BLaER1 treated with 17β-estradiol and CSF1 and Interleukin-3, amounts not matched to agents 10 nM and 100 nM (cell line): ENCODE results near the gene TGFBR3.
"Not testable (repeated sequence)": the region's sequence is repeated elsewhere in the genome, so short reads cannot be mapped to it uniquely, and the experiment has no call there.

Experiments used
- H3K27ac ChIP-seq, 11 experiments: shearing (Covaris generic); formaldehyde crosslinking; 2 replicates each; pipeline ENCODE4 v1.8.1; 2022
- H3K27me3 ChIP-seq, 11 experiments: shearing (Covaris generic); formaldehyde crosslinking; 2 replicates each; pipeline ENCODE4 v1.8.1; 2022
- H3K36me3 ChIP-seq, 11 experiments: shearing (Covaris generic); formaldehyde crosslinking; 2 replicates each; pipeline ENCODE4 v1.8.1; 2022
- H3K4me1 ChIP-seq, 10 experiments: shearing (Covaris generic); formaldehyde crosslinking; 2 replicates each; pipeline ENCODE4 v1.8.1; 2022
- H3K4me2 ChIP-seq, 11 experiments: shearing (Covaris generic); formaldehyde crosslinking; 2 replicates each; pipeline ENCODE4 v1.8.1; 2022
- H3K4me3 ChIP-seq, 10 experiments: shearing (Covaris generic); formaldehyde crosslinking; 2 replicates each; pipeline ENCODE4 v1.8.1; 2022
- H3K9ac ChIP-seq, 11 experiments: shearing (Covaris generic); formaldehyde crosslinking; 2 replicates each; pipeline ENCODE4 v1.8.1; 2022
- H3K9me3 ChIP-seq, 11 experiments: shearing (Covaris generic); formaldehyde crosslinking; replicated peaks in 1 of 11; 2 replicates each; pipeline ENCODE4 v1.8.1; 2022
- H4K20me1 ChIP-seq, 11 experiments: shearing (Covaris generic); formaldehyde crosslinking; 2 replicates each; pipeline ENCODE4 v1.8.1; 2022
- Cebpa-rat ChIP-seq, 11 experiments: shearing (Covaris generic); IDR thresholded peaks; 2 replicates each; pipeline ENCODE4 v1.8.1; 2022

TGFBR3 gene

DNA sequence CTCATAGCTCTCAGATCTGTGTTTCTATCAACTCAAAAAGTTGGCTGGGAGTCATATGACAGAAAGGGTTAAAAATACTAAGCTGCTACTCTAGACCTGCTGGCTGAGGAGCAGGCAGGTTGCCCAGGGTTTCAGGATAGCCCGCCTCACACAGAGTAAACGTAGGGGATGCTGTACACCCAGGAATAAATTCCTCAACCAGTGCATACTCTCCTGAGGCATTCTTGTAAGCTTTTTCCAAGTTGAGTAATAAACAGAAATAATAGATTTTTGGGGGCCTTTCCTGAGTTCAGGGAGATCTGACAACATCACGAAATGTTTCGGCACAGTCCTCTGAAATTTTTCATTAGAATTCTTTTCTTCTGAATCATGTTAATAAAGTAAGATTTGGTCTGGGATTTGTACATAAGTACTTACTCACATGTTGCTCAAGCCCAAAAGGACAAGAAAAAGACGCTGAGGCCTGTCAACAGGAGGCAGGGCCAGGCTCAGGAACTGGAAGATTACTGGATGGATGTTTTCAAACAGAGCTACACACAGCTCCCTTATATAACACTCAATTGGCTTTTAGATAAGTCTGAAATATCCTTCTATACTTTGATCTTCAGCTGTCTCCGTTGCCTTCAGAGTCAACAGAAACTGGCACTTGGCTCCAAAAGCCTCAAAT is 41.0 kb downstream of the TGFBR3 start:
- no peak overlapping the region for H3K9ac ChIP-seq
- H3K4me3 ChIP-seq, result no peak overlapping the region
- H3K9me3 ChIP-seq, result peaks cover 0 to 9% (median 8%) of the 10 kb centered on the region in 11 experiments; a peak in 7 of 22 replicates
- H3K4me1 ChIP-seq, result peaks cover 0 to 10% (median 5%) of the 10 kb centered on the region in 10 experiments; a peak in 8 of 20 replicates
- no peaks in the 10 kb centered on the region for H3K36me3 ChIP-seq
- H3K4me2 ChIP-seq, result no peak overlapping the region
- H3K27ac ChIP-seq, result no peak overlapping the region
- no peak for TF ChIP-seq Cebpa-rat (IDR thresholded peaks at IDR 0.05)
- H3K27me3 ChIP-seq, result no peaks in the 10 kb centered on the region
- no peaks in the 10 kb centered on the region for H4K20me1 ChIP-seq

DNA sequence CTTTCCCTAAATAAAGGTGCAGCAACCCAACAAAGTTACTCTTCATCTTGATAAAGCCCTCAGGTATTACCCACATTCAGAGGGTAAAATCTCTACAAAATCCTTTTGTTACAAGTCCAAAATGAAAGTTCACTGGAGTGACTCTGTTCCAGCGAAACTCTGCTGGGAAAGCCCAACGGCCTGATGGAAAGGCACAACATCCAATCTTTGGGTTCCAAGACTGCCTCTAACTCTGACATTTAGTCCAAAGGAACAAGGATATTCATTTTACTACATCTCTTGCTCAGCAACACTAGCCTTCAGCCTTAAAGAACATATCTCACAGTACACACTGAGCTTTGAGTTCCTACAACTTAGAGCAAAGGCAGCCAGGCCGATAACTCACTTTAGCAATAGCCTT is 42.1 kb downstream of the TGFBR3 start:
- H3K9ac ChIP-seq, result no peak overlapping the region
- H3K36me3 ChIP-seq, result no peaks in the 10 kb centered on the region
- no peaks in the 10 kb centered on the region for H3K27me3 ChIP-seq
- H3K4me3 ChIP-seq, result no peak overlapping the region
- no peak overlapping the region for H3K27ac ChIP-seq
- TF ChIP-seq Cebpa-rat (IDR thresholded peaks at IDR 0.05), result no peak
- H3K9me3 ChIP-seq, result peaks cover 0 to 9% (median 8%) of the 10 kb centered on the region in 11 experiments; a peak in 7 of 22 replicates
- no peaks in the 10 kb centered on the region for H4K20me1 ChIP-seq
- peaks cover 0 to 10% (median 5%) of the 10 kb centered on the region in 10 experiments; a peak in 8 of 20 replicates for H3K4me1 ChIP-seq
- H3K4me2 ChIP-seq, result no peak overlapping the region

DNA sequence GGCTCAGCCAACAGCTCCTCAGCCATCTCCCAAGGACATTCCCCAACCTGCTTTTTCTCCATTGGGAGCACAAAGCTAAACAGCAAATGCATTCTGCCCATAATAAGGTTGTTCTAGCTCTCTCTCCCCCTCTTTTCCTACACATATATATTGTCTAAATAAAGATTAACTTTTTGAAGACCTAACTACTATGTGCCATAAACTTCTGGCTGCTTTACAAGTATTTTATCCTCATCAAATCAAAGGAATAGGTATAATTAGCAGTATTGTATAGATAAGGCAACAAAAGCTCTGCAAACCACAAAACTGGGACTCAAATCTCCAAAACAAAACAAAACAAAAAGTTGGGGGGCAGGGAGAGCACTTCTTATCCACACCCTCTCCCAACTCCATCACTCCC is 43.4 kb downstream of the TGFBR3 start:
- Histone ChIP-seq H3K27me3 (no peaks in the 10 kb centered on the region), H3K4me3 (no peak overlapping the region), H3K4me1 (peaks cover 0 to 10% (median 5%) of the 10 kb centered on the region in 10 experiments; a peak in 8 of 20 replicates), H4K20me1 (no peaks in the 10 kb centered on the region), H3K27ac (no peak overlapping the region), H3K36me3 (no peaks in the 10 kb centered on the region), H3K9ac (no peak overlapping the region), H3K4me2 (no peak overlapping the region), H3K9me3 (peaks cover 0 to 9% (median 8%) of the 10 kb centered on the region in 11 experiments; a peak in 7 of 22 replicates)
- no peak for TF ChIP-seq Cebpa-rat (IDR thresholded peaks at IDR 0.05)

DNA sequence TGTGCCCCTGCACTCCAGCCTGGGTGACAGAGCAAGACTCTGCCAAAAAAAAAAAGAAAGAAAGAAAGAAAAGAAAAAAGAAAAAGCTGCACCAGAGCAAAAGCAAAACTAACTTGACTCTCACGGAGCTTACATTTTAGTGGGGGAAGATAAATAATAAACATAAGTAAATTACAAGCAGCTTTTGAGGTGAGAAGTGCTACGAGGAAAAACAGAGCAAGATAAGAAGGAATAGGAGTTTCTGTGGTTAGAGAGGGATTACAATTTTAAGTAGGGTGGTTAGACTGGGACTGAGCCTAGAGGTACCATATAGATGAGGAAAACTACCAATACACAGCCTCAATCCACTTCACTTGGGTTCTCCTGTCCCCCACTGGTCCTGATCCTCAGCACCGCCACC is 43.9 kb downstream of the TGFBR3 start:
- H4K20me1 ChIP-seq, result no peaks in the 10 kb centered on the region
- no peak overlapping the region for H3K9ac ChIP-seq
- TF ChIP-seq Cebpa-rat (IDR thresholded peaks at IDR 0.05), result no peak
- H3K9me3 ChIP-seq, result peaks cover 0 to 9% (median 8%) of the 10 kb centered on the region in 11 experiments; a peak in 7 of 22 replicates
- no peak overlapping the region for H3K4me2 ChIP-seq
- no peaks in the 10 kb centered on the region for H3K36me3 ChIP-seq
- no peak overlapping the region for H3K27ac ChIP-seq
- no peaks in the 10 kb centered on the region for H3K27me3 ChIP-seq
- H3K4me1 ChIP-seq, result peaks cover 0 to 10% (median 5%) of the 10 kb centered on the region in 10 experiments; a peak in 8 of 20 replicates
- H3K4me3 ChIP-seq, result no peak overlapping the region

DNA sequence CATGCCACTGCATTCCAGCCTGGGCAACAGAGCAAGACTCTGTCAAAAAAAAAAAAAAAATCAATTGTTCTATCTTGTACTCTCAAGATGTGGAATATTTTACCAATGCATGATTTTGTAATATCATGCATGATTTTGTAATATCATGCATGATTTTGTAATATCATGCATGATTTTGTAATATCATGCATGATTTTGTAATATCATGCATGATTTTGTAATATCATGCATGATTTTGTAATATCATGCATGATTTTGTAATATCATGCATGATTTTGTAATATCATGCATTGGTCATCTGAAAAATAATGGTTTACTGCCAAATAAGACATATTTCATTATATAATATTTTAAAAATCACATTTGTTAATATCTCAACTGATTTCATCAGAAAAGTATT is 45.7 kb downstream of the TGFBR3 start:
- not testable (repeated sequence) for H3K9me3 ChIP-seq, H3K9ac ChIP-seq, H3K4me3 ChIP-seq, H3K4me1 ChIP-seq, H3K27ac ChIP-seq, H3K4me2 ChIP-seq, H4K20me1 ChIP-seq, H3K27me3 ChIP-seq, H3K36me3 ChIP-seq

DNA sequence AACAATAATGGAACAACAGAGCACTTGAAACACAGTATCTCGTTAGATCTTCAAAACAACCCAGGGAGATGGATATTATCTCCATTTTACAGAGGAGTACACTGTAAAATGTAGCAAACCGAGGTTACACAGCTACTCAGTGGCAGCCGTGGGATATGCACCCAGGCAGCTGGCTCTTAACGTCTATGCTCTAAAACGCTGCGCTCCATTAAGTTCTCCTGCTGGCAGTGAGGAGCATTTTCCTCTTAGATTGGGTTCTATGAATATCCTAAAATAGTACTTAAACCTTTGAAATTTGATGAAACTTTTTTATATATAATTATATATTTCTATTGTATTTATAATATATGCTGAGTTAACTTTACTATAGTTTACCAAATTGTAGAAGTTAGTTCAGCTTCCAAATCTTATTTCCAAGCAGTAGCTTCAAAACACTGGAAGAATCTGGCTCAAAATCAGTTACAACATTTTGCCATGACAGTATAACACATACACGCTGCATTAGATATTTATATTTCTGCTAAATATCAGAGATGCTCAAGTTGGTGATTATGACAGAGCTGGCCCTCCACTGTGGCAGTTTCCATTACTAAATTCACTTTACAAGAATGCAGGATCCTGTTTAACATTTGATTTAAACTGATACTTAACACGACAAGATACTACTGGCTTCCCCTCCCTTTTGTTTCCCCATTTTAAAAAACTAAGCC is 49.5 kb downstream of the TGFBR3 start:
- Histone ChIP-seq H3K9ac (no peak overlapping the region), H4K20me1 (no peaks in the 10 kb centered on the region), H3K9me3 (no peaks in the 10 kb centered on the region), H3K4me3 (no peak overlapping the region), H3K27me3 (no peaks in the 10 kb centered on the region), H3K36me3 (no peaks in the 10 kb centered on the region), H3K4me1 (no peaks in the 10 kb centered on the region), H3K27ac (no peak overlapping the region), H3K4me2 (no peak overlapping the region)
- no peak for TF ChIP-seq Cebpa-rat (IDR thresholded peaks at IDR 0.05)

DNA sequence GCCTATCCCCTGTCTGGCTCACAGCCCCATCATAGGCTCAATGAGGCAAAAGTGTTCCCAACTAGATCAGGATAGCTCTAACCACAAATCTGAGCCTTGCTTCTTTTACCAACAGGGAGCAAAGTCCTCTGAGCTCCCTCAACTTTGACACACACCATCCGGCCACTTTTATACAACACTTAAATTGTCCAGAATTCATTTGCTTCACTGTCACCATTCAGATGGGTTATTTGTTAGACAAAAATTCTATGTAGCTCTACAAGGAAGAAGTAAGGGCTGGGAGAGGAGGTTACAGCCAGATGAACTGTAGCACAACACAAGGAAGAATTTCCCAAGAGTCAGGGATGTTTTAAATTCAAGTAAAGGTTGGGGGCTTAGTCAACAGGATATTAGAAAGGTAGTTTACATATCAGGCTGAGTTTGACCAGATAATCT is 50.8 kb downstream of the TGFBR3 start:
- Histone ChIP-seq H3K9me3 (no peaks in the 10 kb centered on the region), H3K9ac (no peak overlapping the region), H3K27me3 (no peaks in the 10 kb centered on the region), H3K27ac (no peak overlapping the region), H3K4me2 (no peak overlapping the region), H3K36me3 (no peaks in the 10 kb centered on the region), H4K20me1 (no peaks in the 10 kb centered on the region), H3K4me1 (peaks cover 9 to 12% (median 10%) of the 10 kb centered on the region in 10 experiments), H3K4me3 (no peak overlapping the region)
- TF ChIP-seq Cebpa-rat (IDR thresholded peaks at IDR 0.05), result no peak

DNA sequence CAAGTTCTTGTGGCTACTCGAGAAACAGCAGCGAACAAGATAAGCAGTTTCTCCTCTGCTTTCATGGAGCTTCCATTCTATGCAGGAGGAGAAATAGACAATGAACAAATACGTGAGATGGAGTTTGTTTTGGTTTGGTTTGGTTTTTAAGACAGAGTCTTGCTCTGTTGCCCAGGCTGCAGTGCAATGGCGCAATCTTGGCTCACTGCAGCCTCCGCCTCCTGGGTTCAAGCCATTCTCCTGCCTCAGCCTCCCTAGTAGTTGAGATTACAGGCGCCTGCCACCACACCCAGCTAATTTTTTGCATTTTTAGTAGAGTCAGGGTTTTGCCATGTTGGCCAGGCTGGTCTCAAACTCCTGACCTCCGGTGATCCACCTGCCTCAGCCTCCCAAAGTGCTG is 51.4 kb downstream of the TGFBR3 start:
- peaks cover 12 to 17% (median 15%) of the 10 kb centered on the region in 10 experiments for H3K4me1 ChIP-seq
- H3K36me3 ChIP-seq, H3K9ac ChIP-seq, H3K4me3 ChIP-seq, H3K9me3 ChIP-seq, H3K27me3 ChIP-seq, H4K20me1 ChIP-seq, H3K4me2 ChIP-seq, H3K27ac ChIP-seq: not testable (repeated sequence)

DNA sequence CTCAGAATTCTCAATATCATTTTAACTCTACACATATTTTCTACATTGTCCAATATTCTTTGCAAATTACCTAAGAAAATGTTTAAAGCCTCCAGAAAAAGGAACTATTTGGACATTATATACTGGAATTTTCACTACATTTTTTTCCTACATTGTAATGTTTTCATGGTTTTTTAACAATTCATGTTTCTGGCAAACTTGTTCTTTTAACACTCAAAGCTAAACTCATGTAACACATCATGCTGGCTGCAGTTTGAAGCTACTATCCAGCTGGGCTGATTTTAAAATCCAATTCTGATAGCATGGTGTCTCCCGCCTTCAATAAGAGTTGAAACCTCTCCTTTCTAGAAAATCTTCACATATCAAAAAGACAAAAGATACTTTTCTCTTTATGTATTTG is 52.0 kb downstream of the TGFBR3 start:
- H4K20me1 ChIP-seq, result no peaks in the 10 kb centered on the region
- H3K27ac ChIP-seq, result no peak overlapping the region
- H3K4me2 ChIP-seq, result no peak overlapping the region
- peaks cover 12 to 20% (median 15%) of the 10 kb centered on the region in 10 experiments for H3K4me1 ChIP-seq
- no peaks in the 10 kb centered on the region for H3K36me3 ChIP-seq
- H3K9ac ChIP-seq, result no peak overlapping the region
- H3K4me3 ChIP-seq, result no peak overlapping the region
- TF ChIP-seq Cebpa-rat (IDR thresholded peaks at IDR 0.05), result no peak
- no peaks in the 10 kb centered on the region for H3K9me3 ChIP-seq
- H3K27me3 ChIP-seq, result no peaks in the 10 kb centered on the region
